Effector CD4-positive, alpha-beta T cell (primary cell): Measurements from ENCODE around the gene HNRNPD.
"Not testable (repeated sequence)": the region's sequence is repeated elsewhere in the genome, so short reads cannot be mapped to it uniquely, and the experiment has no call there.

ENCODE experiments used
- DNase-seq: peaks from one replicate; pipeline ENCODE4 v3.0.0-alpha.2; 2020
- total RNA-seq: gene quantifications from one replicate; lab custom pipeline; 2026; lab: John Stamatoyannopoulos, UW

HNRNPD gene, protein sequence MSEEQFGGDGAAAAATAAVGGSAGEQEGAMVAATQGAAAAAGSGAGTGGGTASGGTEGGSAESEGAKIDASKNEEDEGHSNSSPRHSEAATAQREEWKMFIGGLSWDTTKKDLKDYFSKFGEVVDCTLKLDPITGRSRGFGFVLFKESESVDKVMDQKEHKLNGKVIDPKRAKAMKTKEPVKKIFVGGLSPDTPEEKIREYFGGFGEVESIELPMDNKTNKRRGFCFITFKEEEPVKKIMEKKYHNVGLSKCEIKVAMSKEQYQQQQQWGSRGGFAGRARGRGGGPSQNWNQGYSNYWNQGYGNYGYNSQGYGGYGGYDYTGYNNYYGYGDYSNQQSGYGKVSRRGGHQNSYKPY
- total RNA-seq: 171 reads per million, percentile 91 among the genes with 10 or more reads in this experiment

DNA sequence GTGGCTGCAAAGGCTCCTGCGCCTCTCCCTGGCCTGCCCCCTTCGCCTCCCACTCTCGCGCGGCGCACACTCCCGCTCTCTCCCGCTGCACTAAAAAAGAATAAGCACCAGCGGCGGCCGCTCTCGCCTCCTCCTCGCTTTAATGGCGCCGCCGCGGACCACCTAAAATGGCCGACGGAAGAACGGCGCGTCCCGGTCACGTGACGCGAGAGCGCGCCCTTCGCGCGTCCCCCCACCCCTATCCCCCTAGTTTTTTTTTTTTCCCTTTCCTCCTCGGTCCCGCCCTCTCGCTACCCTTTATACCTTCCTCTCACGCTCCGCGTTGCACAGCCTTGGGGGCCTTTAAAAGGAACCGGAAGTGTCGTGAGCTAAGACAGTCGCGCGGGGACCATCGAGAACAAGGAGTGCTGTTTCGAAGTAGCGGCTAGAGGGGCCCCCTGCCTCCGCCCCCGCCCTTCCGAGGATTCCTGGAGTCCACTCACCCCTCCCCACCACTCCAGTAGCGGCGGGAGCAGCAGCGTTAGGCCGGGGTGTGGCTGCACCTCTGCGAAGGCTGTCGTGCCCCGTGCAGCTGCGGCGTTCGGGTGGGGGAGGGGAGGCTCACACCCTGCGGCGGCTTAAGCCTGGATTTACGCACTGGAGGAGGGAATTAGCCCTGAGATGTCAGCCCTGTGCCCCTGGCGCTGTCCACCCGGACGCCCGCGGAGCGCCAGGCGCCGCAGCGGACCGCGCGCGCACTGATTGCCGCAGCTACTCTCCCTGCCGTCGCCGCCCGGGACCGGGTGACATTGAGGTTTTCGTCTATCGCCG is at the start of gene HNRNPD:
Gene HNRNPD, minus strand, starts transcription at position 176 of the 810 bp plus-strand sequence. CDS start 313 bp downstream, outside the sequence.
- DNase-seq: peak; percentile 85

DNA sequence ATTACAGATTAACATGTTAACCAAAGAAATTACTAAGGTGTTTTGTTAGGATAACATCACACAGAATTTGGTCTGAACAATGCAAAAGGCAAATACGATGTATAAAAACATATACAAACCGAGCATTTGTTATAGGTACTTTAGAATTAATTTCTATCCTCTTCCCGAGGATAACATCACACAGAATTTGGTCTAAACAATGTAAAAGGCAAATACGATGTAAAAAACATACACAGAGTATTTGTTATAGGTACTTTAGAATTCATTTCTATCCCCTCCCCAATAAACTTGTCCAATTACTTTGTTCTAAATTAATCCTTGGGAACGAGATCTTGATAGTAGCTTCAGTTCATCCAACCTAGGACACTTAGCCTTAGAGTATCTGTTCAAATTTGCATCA is 48.8 kb upstream of the HNRNPD start:
- DNase-seq: no peak

DNA sequence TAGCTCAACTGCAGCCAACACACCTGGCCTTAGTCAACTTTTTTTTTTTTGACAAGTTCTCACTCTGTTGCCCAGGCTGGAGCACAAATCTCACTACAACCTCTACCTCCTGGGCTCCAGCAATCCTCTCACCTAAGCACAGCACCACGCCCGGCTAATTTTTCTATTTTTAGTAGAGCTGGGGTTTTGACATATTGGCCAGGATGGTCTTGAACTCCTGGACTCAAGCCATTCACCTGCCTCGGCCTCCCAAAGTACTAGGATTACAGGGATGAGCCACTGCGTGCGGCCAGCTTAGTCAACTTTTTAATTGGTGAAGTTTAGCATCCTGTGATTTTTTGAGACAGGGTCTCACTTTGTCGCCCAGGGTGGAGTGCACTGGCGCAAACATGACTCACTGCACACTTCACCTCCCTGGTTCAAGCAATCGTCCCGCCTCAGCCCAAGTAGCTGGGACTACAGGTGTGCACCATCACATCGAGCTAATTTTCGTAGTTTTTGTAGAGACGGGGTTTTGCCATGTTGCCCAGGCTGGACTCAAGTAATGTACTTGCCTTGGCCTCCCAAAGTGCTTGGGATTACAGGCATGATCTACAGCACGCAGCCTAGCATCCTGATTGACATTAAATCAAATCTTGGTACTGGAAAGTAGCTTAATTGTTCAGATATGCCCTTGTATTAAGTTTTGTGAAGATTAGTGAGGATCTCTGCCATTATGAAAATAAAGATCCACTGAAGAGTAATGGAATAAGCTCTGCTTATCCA is 48.2 kb upstream of the HNRNPD start:
- DNase-seq: no peak

DNA sequence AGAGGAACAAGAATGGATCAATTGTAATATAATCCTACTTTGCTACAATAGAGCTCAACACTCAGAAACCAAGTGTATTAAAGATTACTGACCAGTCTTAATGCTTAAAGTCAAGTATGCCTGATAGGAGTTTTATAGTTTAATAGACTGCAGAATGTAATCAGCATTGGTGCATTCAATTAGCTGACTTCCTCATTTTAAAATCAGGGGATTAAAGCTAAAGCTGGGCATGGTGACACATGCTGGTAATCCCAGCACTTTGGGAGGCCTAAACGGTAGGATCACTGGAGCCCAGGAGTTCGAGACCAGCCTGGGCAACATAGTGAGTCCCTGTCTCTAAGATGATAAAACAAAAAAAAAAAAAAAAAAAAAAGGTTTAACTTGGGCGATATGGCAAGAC is 45.7 kb upstream of the HNRNPD start:
- DNase-seq: no peak

DNA sequence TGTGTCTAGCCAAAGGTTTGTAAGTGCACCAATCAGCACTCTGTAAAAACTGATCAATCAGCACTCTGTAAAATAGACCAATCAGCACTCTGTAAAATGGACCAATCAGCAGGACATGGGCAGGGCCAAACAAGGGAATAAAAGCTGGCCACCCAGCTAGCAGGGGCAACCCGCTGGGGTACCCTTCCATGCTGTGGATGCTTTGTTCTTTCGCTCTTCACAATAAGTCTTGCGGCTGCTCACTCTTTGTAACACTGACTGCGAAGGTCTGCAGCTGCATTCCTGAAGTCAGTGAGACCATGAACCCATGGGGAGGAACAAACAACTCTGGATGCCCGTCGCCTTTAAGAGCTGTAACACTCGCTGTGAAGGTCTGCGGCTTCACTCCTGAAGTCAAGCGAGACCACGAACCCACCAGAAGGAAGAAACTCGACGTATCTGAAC is 42.2 kb upstream of the HNRNPD start:
- no peak for DNase-seq

DNA sequence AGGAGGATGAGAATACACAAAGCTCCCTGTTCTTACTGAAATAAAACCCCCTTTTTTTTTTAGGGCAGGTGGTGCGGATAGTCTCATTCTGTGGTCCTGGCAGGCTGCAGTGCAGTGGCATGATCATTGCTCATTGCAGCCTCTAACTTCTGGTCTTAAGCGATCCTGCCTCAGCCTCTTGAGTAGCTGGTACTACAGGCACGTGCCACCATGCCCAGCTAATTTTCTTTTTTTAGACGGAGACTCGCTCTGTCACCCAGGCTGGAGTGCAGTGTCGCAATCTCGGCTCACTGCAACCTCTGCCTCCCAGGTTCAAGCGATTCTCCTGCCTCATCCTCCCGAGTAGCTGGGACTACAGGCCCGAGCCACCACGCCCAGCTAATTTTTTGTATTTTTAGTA is 41.3 kb upstream of the HNRNPD start:
- DNase-seq: not testable (repeated sequence)

DNA sequence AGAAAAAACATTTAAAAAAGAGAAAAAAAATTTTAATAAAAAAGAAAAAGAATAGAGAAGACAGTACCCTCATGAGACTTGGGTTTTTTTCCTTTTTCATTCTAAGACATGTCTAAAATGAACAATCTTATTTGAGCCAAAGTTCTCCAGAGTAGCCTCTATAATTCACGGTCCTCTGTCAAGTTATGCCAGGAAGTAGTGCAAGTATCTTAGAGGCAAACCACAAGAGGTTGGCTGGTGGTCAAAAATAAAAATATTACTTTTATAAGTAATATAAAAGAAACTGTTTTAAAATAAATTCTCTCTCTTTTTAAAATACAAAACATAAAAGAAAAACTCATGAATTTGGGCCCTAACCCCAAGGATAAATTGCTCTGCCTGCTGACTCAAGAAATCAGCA is 29.9 kb upstream of the HNRNPD start:
- DNase-seq: no peak

DNA sequence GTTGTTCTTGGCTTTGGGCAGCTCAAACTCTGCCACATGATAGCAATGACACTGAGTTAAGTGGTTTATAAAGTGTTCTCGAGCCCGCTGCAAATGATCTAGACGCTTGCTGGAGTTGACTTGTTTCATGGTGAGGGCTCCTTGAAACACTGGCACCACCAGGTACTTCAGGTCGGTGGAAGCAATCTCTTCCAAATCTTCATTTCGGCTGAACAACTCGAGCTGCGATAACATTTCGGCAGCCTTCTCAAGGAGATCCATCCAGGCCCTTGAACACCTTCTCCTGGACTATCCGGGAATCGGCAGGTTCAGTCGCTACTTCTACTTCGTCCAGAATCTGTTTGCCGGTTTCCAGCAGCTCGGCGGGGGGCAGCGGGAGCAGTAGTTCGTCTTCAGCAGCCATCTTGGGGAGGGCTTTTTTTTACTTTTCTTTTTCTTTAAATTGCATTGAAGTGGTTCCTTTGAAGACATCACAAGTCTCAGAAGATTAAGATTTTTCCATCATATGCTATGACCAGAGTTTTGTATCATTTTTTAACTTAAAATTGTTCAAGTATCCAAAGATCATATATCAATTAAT is 28.5 kb upstream of the HNRNPD start:
- DNase-seq: no peak

DNA sequence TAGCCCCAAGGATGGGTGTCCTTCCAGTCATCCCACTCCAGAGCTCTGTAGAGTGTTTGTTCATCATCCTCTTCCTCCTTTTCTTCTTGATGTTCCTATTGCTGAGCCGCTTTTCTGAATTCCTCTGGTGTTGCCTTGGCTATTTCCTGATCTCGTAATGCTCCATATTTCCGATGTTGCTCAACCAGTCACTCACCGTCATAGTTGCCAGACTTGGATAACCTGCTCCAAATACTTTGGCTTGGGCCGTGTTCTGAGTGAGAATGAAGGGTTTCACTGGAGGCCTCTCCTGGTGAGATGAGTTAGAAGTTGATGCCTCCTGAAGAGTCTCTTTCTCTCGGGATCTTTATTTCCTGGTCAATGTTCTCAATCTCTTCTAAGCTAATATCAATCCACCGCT is 27.8 kb upstream of the HNRNPD start:
- DNase-seq: no peak

DNA sequence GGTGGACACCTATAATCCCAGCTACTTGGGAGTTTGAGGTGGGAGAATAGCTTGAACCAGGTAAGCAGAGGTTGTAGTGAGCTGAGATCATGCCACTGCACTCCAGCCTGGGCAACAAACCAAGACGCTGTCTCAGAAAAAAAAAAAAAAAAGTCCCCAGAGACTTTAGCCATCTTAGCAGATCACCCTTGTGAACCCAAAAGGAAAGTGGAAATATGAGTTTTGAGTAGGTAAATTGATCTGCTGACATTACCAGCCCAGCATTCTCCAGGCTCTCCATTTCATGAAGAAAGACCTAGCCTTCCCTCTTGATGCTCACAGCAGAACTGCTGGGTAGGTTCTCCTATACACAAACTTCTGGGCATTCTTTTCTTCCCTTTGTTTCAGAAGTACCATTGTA is 24.5 kb upstream of the HNRNPD start:
- DNase-seq: no peak

DNA sequence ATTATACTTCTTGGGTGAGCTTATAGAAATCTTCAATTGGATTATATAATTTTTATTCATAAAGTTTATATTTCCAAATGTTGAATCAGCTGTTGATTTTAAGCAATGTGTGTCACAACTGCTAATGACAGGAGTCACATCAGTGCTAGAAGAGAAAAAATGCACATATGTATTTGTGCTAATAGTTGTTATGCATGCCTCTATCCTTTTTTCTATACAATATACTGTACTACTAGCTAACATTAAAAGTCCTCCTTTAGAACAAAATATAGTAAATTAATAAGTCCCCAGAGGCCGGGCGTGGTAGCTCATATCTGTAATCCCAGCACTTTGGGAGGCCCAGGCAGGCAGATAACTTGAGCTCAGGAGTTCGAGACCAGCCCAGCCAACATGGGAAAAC is 23.7 kb upstream of the HNRNPD start:
- no peak for DNase-seq

DNA sequence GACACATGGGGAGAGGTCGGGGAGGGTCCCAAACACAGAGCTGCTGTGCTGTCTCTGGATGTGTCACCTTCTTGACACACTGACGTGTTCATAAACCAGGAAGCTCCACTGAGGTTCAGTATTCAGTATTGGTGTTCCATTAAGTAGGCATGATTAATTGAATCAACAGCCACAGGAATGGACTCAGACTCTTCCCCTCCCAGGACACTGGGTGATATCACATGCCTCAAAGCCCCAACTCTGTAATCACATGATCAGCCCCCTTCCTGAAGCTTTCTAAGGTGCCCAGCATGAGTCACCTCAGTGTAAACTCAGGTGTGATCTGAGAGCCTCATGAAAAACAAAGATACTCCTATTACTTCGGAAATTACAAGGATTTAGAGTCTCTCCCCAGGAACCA is 21.1 kb upstream of the HNRNPD start:
- no peak for DNase-seq

DNA sequence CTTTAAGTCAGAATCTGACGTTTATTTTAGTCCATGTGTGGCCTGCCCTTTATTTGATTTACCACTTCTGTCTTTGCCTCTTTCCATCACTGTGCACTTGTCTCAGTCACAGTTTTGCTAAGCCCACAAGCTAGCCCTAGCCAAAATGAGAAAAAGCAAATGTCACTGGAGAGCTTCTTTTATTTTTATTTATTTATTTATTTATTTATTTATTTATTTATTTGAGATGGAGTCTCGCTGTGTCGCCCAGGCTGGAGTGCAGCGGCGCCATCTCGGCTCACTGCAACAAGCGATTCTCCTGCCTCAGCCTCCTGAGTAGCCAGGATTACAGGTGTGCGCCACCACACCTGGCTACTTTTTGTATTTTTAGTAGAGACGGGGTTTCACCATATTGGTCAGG is 16.3 kb upstream of the HNRNPD start:
- not testable (repeated sequence) for DNase-seq

DNA sequence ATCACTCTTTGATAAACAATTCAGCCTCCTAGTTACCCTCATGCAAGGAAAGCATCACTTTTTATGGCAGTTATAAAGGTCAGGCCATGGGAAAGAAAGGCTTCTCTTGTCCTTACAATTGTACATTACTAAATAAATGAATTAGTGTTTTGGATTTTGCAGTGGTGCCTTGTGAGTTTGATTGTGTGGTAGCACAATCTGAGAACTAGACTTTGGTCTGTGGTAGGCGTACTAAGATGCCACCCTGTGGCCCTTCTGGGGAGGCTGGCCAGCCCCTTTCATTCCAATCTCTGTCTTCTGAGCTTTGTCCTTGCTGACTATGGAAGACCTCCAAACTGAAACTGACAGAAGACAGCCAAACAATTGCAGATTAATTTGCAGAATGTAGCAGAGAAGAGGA is 14.6 kb upstream of the HNRNPD start:
- DNase-seq: no peak

DNA sequence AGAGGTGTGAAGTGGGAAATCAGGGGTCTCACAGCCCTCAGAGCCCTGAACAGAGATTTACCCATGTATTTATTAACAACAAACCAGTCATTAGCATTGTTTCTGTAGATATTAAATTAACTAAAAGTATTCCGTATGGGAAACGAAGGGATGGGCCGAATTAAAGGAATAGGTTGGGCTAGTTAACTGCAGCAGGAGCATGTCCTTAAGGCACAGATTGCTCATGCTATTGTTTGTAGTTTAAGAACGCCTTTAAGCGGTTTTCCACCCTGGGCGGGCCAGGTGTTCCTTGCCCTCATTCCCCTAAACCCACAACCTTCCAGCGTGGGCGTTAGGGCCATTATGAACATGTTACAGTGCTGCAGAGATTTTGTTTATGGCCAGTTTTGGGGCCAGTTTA is 12.5 kb upstream of the HNRNPD start:
- not testable (repeated sequence) for DNase-seq

DNA sequence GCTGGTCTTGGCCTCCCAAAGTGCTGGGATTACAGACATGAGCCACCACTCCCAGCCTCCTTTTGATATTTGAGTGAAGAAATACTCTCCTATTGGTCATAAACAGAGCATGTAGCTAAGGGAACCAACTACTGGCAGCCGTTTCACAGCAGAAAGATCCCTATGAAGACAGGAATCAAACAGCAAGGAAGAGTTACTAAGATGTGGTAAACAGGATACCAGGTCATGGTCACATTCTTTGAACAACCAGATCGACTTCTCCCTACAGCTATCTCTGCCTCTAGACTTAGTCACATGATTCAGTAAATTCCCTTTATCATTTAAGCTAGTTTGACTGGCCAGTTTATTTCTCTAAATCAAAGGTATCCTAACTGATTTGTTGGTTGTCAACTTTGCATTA is 9.0 kb upstream of the HNRNPD start:
- no peak for DNase-seq

DNA sequence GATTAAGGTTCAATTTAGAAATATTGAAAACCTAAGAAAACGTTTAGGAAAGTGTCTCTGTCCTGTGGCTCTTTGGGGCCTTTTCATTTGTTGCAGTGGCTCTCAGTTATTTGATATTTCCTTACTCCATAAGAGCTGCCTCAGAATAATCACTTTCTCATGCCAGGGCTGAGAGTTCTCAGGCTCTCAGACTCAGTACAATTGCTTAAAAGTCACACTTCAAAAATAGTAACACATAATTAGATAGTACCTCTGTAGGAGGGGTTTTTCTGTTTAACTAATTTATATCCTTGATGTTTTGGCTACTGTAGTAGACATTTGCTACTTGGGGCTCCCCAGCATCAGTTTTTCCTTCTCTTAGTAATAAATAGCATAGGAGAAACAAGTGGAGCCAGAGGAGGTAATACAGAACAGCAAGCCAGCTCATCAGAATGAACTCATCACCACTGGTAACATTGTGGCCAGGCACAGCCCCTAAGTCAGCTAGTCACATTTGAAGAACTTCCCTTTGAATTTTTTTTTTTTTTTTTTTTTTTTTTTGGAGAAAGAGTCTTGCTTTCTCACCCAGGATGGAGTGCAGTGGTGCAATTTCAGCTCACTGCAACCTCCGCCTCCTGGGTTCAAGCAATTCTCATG is 8.0 kb upstream of the HNRNPD start:
- DNase-seq: no peak

DNA sequence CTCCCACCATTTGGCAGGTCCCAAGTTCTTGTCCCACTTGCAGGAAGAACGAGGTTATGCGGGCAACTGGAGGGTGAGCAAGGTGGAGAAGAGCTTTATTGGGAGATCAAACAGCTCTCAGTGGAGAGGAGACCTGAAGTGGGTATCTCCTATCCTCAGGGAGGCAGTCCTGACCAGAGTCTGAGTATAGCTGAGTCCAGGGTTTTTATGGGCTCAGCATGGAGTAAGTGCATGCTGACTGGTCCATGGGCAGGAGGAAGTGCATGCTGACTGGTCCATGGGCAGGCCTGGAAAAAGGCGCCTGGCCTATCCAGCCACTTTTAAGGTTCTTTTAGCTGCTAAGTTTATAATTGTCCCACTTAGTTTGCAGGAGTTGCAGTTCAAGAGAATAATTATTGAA is 7.4 kb upstream of the HNRNPD start:
- no peak for DNase-seq

DNA sequence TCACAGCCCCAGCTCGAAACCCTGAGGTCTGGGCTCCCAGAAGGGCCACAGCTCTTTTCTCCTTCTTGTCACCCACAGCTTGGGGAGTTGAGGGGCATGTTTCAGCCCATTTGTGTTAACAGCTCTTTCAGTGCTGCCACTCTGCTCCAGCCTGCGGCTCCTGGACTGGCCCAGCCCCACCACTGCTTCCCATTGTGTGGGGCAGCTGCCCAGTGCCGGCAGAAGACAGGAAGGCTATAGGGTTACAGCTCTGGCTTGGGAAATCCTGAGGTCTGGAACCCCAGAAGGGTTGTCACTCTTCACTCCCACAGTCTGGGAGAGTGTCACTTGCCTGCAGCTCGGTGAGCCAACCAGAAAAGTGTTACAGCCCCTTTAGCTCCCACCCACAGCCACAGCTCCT is 7.0 kb upstream of the HNRNPD start:
- no peak for DNase-seq

DNA sequence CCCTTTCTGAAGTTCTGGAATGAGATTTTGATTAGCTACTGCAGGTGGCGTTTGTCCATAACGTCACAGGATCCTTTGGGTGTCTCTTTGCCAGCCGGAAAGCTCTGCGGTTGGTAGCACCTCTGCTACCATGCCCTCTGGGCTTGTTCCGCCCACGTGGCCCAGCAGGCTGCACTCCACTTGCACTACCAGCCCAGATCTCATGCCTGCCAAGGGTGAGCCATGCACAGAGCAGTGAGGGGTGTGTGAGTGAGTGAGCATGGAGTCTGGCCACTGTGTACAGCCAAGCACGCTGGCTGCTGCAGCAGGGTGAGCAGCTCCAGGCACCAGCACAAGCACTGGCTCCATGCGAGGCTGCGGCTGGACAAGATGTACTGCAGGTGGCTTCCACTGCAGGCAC is 6.6 kb upstream of the HNRNPD start:
- DNase-seq: no peak

DNA sequence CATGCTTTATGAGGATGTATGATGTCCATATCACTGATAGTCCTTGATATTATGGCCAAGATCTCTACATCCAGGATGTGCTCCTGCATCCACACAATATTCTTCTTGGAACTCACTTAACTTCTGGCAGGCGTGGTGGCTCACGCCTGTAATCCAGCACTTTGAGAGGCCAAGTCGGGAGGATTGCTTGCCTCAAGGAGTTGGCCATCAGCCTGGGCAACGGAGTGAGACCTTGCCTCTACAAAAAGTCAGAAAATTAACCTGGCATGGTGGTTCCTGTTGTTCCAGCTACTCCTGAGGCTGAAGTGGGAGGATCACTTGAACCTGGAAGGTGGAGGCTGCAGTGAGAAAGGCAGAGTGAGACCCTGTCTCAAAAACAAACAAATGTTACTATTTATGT is 2.3 kb upstream of the HNRNPD start:
- no peak for DNase-seq

DNA sequence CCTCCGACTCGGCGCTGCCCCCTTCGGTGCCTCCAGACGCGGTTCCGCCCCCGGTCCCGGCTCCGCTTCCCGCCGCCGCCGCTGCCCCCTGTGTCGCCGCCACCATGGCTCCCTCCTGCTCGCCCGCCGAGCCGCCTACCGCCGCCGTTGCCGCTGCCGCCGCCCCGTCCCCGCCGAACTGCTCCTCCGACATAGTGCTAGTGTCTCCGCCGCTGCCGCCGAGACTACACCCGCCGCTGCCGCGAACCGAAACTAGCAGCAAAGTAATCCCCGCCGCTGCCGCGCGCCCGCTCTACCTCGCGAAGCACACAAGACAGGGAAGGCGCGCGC is 340 bp downstream of the HNRNPD start:
- DNase-seq: no peak
